Astrocyte of the spinal cord (primary cell): ENCODE measurements around the gene MROH8.

ENCODE experiments used
- DNase-seq: peaks from one replicate; pipeline ENCODE4 v3.0.0; 2011; ENCODE audit warnings: low read depth, low spot score
- H3K4me3 ChIP-seq: 2 replicates; pipeline ENCODE4 v1.5.1; 2011; ENCODE audit warnings: low read depth, mild to moderate bottlenecking, low read length, moderate library complexity
- CTCF ChIP-seq: IDR thresholded peaks from 2 replicates; pipeline ENCODE4 v1.5.1; 2012; ENCODE audit warnings: low read depth, mild to moderate bottlenecking, low read length, inconsistent platforms
- in situ Hi-C: cut with HindIII; loops from 2 replicates; pipeline ENCODE4 v1.10.0; 2017; ENCODE audit warnings: low sequenced_read_pairs

MROH8 gene

GRCh38 chr20:37178839-37179682 lies at the start of gene MROH8, which contains the start of gene RPN2:
Gene MROH8 (minus strand): TSS chr20:37179548.
Gene RPN2 (plus strand): TSS chr20:37179330. CDS start chr20:37179357, 27 bp downstream.
- DNase-seq: peak; percentile 99
- peak within 1 kb of the TSS; percentile 71 for H3K4me3 ChIP-seq
- TF ChIP-seq CTCF: no peak
- in situ Hi-C loops: no loop called here

- no peak for DNase-seq
- TF ChIP-seq CTCF: no peak
- no peak overlapping the region for H3K4me3 ChIP-seq
- in situ Hi-C loops: no loop called here
These were observed 49.3 kb upstream of the MROH8 start for GRCh38 chr20:37228656-37229055.

- TF ChIP-seq CTCF: no peak
- in situ Hi-C loops: no loop called here
- DNase-seq: no peak
- H3K4me3 ChIP-seq: no peak overlapping the region
These were observed 48.7 kb upstream of the MROH8 start for GRCh38 chr20:37228082-37228481.

GRCh38 chr20:37226889-37227288 lies 47.5 kb upstream of the MROH8 start:
- no peak overlapping the region for H3K4me3 ChIP-seq
- DNase-seq: peak; percentile 37
- in situ Hi-C loops: no loop called here
- TF ChIP-seq CTCF: no peak

GRCh38 chr20:37225146-37225545 lies 45.8 kb upstream of the MROH8 start:
- in situ Hi-C loops: no loop called here
- H3K4me3 ChIP-seq: no peak overlapping the region
- no peak for DNase-seq
- no peak for TF ChIP-seq CTCF

- DNase-seq: peak; percentile 83
- in situ Hi-C loops: no loop called here
- no peak for TF ChIP-seq CTCF
- H3K4me3 ChIP-seq: no peak overlapping the region
These were observed 43.7 kb upstream of the MROH8 start for GRCh38 chr20:37223053-37223452.
